Stimulated activated CD4-positive, alpha-beta T cell treated with anti-CD3 and anti-CD28 coated beads, Interleukin-15, amount 100 ng/mL, for 24 hours (primary cell): Measurements from ENCODE around the gene PRPF31.
"Not testable (repeated sequence)": the region's sequence is repeated elsewhere in the genome, so short reads cannot be mapped to it uniquely, and the experiment has no call there.

ENCODE experiments used
- DNase-seq: peaks from one replicate; pipeline ENCODE4 v3.0.0-alpha.2; 2020

PRPF31 gene, protein sequence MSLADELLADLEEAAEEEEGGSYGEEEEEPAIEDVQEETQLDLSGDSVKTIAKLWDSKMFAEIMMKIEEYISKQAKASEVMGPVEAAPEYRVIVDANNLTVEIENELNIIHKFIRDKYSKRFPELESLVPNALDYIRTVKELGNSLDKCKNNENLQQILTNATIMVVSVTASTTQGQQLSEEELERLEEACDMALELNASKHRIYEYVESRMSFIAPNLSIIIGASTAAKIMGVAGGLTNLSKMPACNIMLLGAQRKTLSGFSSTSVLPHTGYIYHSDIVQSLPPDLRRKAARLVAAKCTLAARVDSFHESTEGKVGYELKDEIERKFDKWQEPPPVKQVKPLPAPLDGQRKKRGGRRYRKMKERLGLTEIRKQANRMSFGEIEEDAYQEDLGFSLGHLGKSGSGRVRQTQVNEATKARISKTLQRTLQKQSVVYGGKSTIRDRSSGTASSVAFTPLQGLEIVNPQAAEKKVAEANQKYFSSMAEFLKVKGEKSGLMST

DNA sequence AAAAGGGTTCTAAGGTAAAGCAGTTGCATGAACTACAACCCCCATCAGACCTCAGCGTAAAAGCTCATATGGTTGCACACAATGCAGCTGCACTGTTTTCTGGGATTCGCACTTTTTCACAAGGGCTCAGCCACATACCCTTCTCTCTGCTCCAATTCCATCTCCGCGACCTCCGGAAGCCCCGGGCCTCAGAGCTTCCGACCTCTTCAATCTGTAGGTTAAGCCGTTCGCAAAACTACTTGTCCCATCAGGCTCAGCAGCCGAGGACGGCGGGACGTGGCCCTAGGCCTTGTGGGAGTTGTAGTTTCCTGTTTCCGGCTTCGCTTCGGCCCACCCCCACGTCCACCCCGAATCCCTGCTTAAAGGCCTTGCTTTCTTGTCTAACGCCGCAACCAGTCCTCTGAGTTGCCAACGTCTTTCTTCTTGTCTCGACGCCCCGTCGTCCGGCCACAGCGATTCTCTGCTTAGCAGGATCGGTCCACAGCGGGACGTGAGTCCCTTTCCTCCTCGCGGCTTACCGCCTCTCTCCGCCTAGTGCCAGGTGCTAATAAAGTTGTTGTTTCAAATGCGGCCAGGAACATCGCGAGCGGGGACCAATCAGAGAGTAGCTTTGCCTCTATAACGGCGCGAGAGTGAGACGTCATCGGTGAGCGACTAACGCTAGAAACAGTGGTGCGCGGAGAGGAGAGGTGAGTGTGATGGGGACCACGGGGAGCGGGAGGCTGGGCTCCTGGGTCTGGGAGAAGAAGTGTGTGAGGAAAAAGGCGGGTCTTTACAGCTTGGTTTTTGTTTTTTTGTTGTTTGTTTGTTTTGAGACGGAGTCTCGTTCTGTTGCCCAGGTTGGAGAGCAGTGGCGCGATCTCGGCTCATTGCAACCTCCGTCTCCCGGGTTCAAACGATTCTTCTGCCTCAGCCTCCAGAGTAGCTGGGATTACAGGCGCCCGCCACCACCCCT lies at the start of gene PRPF31, which contains the start of gene TFPT:
TSS of gene PRPF31 (plus strand) at position 646 of the 955 bp plus-strand sequence. CDS start 2,525 bp downstream, outside the sequence.
TSS of gene TFPT (minus strand) at position 549 of the 955 bp plus-strand sequence. CDS start at position 161, 388 bp downstream.
- peak; percentile 97 for DNase-seq

DNA sequence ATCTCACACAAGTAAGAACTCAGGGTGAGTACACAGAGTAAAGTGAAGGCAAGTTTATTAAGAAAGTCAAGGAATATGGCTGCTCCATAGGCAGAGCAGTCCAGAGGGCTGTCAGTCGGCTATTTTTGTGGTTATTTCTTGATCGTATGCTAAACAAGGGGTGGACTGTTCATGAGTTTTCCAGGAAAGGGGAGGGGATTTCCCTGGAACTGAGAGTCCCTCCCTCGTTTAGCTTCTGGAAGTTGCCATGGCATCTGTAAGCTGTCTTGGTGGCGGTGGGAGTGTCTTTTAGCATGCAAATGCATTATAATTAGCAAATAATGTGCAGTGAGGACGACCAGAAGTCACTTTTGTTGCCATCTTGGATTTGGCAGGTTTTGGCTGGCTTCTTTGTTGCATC lies 46.1 kb upstream of the PRPF31 start:
- no peak for DNase-seq

DNA sequence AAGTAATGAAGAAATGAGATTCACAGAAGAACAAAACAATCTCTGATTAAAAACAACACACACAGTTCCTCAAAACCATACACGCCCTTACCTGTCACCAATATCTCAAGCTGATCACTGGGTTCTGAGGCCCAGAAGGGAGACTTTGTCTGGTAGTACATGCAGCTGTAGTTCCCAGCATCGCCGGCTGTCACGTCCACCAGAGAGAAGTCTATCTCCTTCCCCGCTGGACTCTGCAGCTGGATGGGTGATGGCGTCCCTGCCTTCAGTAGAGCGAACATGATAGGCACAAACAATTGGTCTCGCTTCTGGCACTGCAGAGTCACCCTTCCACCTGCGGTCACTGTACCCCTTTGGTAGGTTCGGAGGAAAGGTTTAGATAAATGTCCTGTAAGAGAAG lies 41.7 kb upstream of the PRPF31 start:
- no peak for DNase-seq

DNA sequence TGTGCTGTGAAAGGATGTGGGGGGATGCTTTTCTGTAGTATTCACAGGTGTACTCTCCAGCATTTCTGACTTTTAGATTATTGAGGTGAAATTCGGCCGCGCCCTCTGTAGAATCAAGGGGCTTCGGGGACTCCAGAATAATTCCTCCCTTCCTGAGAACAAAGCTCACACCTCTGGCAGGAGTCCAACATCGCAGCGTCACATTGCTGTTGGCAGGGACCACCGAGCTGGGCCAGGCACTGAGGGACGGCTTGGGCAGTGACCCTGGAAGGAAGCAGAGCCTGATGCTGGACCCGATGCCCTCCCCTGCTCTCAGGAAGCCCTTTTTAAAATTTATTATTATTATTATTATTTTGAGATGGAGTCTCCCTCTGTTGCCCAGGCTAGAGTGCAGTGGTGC lies 40.7 kb upstream of the PRPF31 start:
- DNase-seq: no peak

DNA sequence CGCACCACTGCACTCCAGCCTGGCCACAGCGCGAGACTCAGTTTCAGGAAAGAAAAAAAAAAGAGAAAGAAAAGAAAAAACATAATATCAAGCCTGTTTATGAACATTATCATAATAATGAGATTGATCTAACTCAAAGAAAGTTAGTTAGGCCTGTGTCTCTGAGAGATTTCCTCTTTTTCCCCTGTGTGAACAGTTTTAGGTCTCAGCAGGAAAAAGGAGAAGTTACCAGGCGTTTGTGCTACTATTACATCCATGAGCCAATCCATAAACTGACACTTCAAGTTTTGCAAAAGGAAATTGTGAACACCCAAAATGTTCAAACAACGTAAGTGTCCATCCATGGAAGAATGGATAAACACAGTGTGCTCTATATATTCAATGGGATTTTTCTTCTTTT lies 38.2 kb upstream of the PRPF31 start:
- DNase-seq: no peak

DNA sequence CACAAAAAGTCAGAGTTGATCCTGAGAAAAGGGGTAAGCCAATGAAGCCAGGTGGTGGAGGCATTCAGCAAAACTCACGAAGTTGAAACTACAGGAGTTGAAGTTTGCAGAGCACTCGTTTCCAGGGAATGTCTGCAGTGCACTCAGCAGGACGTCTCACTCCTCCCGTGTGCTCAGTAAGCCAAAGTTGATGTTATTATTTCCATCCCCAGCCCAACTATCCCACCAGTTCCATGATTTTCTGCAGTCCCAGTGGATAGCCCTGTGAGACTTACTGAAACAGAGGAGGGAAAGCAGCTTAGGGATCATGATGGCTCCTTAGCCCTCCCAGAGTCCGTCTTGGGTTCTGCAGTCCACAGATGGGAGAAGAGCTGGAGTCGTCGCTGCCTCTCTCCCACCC lies 34.5 kb upstream of the PRPF31 start, which contains the start of gene TARM1:
TSS of gene TARM1 (minus strand) at position 334 of the 400 bp plus-strand sequence. CDS start at position 309, 25 bp downstream.
- no peak for DNase-seq

DNA sequence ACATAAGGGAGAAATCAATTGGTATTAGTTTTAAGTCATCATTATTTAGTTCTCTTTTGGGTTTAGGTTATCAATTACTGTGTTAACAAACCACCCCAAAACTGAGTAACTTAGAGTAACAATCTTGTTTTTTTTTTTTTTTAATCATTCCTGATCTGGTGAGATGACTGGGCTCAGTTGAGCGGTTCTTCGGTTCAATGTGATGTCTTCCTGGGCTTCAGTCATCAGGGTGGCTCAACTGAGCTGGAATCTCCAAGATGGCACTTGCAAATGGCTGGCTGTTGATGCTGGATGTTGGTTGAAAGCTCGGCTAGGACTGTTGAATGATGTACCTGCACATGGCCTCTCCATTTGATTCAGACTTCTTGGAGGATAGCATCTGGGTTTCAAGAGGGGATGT lies 31.1 kb upstream of the PRPF31 start:
- no peak for DNase-seq

DNA sequence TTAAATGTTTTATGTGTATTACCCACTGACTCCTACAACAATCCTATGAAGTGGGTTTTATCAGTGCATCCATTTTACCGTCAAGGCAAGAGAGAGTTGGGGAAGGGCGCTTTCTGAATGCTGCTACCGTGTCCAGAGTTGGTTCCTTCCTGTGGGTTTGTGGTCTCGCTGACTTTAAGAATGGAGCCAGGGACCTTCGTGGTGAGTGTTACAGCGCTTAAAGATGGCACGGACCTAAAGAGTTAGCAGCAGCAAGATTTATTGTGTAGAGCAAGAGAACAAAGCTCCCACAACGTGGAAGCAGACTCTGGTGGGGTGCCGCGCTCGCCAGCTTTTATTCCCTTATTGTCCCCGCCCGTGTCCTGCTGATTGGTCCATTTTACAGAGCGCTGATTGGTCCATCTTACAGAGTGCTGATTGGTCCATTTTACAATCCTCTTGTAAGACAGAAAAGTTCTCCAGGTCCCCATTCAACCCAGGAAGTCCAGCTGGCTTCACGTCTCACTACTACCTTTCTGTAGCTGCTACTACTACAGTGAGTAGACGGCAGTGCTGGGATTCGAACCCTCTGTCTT lies 21.0 kb upstream of the PRPF31 start:
- no peak for DNase-seq

DNA sequence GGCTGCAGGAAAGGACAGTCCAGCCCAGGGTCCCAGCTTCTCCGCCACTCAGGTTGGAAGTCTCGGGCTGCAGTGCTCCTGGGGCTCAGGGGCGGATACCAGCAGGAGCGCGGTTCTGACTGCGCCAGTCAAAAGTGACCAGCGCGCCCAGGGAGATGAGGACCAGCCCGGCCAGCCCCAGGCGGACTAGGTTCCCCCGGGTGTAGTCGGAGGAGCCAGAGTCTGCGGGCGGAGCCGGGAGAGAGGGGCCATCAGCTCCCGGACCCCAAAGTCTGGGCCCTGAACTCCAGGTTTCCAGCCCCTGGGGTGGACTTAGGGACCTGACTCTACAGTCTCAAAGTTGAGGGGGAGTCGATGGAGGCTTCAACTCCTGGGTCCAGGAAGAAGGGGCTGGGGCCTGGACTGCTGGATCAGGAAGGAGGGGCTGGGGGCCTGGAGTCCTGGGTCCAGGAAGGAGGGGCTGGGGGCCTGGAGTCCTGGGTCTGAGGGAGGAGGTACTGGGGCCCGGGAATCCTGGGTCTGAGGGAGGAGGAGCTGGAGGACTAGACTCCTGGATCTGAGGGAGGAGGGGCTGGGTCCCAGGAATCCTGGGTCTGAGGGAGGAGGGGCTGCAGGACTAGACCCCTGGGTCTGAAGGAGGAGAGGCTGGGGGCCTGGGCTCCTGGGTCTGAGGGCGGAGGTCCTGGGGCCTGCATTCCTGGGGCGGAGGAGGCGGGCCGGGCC lies 20.3 kb upstream of the PRPF31 start:
- DNase-seq: no peak

DNA sequence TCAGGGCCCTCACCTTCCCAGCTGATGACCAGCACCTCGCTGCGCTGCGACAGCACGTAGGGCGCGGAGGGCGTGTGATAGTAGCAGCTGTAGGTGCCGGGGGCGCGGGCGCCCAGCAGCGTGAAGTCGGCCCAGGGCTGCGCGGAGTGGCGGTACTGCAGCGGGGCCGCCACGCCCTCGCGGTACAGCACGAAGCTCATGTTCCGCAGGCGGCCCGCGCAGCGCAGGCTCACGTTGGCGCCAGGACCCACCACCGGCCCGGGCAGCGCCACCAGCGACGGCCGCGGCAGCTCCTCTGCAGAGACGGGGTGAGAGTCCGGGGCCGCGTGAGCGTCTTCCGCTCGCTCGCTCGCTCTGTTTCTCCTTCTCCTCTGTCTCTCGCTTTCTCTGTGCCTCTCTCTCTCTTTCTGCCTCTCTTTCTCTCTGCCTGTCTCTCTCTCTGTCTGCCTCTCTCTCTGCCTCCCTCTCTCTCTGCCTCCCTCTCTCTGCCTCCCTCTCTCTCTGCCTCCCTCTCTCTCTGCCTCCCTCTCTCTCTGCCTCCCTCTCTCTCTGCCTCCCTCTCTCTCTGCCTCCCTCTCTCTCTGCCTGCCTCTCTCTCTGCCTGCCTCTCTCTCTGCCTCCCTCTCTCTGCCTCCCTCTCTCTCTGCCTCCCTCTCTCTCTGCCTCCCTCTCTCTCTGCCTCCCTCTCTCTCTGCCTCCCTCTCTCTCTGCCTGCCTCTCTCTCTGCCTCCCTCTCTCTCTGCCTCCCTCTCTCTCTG lies 19.5 kb upstream of the PRPF31 start:
- DNase-seq: peak; percentile 65

DNA sequence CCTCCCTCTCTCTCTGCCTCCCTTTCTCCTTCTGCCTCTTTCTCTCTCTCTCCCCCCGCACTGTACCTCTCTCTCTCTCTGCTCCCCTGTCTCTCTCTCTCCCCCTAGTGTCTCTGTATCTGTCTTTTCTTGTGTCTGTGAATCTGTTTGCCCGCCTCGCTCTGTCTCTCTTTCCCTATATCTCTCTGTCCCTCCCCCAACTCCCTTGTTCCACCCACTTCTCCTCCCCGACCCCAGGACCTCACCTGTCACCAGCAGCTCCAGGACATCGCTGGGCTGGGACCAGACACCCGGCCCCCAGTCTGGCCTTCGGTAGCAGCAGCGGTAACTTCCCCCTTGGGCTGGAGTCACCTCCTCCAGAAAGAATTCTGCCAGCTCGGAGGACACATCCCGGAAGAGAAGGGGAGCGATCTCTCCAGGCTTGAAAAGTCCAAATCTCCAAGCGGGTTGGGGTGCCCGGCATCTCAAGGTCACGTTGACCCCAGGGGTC lies 18.9 kb upstream of the PRPF31 start:
- DNase-seq: peak; percentile 16

DNA sequence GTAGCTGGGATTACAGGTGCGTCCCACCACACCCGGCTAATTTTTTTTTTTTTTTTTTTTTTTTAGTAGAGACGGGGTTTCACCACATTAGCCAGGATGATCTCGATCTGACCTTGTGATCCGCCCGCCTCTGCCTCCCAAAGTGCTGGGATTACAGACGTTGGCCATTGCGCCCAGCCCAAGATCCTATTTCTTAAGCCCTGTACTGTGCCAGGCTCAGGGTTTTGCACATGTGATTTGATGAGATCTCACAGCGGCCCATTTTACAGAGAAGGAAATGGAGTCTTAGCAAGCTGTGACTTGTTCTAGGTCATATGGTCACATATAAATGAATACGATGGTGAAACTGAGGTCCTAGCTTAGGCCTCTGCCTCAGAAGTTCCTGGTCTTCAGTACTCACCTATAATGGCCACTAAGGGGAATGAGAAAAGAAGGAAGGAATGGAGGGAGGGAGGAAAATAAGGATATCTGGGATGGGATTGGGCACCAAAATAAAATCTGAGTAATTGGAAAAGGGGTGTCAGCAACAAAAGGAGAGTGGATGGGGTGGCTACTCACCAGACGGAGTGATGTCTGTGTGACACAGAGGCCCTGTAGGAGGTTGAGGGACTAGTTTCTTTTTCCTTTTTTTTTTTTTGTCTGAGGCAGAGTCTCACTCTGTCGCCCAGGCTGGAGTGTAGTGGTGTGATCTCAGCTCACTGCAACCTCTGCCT lies 16.2 kb upstream of the PRPF31 start:
- no peak for DNase-seq

DNA sequence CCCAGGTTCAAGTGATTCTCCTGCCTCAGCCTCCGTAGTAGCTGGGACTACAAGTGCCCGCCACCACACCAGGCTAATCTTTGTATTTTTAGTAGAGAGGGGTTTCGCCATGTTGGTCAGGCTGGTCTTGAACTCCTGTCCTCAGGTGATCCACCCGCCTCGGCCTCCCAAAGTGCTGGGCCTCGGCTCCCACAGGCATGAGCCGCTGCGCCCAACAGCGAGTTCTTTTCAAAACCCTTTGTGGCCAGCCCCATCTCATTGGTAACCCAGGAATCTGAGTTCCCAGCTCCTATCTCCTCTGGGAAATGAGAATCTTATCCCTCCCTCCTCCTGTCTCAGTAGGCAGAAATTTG lies 15.7 kb upstream of the PRPF31 start:
- not testable (repeated sequence) for DNase-seq

DNA sequence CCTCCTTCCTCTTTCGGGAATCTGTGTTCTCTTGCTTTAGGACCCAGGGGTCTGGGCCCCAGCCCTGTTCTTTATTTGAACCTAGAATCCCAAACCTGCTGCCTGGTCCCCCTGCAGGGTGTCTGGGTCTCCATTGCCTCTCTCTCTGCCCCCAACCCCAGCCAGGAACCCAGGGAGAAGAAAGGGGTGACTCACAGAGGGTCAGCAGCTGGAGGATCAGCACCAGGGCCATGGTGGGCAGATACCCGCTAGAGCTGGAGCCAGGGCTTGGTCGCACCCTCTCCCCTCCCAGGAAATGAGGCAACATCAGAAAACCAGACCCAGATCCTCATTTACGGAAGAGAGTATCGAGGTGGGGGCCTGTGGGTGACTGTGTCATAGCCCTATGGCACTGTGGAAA lies 15.0 kb upstream of the PRPF31 start, which contains the start of gene OSCAR:
TSS of gene OSCAR (minus strand) at position 243 of the 400 bp plus-strand sequence. CDS start at position 232, 11 bp downstream.
- DNase-seq: no peak

DNA sequence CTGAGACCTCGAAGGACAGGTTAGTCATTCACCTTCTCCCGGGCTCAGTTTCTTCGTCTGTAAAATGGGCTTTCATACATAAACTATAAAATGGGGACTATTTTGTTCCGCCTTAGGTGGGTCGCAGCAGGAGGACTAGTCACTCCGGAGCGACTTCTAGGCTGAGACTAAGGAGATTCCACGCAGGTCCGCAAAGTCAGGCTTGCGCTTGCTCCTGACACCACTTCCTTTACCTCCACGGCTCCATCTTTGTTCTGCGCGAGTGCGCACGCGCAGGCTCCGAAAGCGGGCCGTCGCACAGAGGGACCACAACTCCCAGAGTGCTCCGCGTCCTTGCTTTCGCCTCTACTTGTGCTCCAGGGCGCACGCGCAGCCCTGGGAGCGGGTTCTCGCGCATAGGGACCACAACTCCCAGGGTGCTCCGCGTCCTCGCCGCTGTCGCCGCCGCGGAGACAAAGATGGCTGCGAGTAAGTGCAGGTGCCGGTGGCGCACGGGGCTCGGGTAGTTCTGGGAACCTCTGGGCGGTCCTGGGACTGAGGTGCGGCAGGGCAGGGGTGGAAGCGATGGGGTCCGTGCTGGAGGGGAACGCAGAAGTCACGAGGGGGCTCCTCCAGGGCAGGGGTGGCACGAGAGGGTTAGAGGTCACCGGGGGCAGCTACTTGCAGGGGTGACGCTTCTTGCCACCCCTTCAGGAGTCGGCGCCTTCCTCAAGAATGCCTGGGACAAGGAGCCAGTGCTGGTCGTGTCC lies 13.0 kb upstream of the PRPF31 start, which contains the start of gene NDUFA3:
TSS of gene NDUFA3 (plus strand) at position 435 of the 749 bp plus-strand sequence. CDS start at position 459, 24 bp downstream.
- DNase-seq: peak; percentile 97

DNA sequence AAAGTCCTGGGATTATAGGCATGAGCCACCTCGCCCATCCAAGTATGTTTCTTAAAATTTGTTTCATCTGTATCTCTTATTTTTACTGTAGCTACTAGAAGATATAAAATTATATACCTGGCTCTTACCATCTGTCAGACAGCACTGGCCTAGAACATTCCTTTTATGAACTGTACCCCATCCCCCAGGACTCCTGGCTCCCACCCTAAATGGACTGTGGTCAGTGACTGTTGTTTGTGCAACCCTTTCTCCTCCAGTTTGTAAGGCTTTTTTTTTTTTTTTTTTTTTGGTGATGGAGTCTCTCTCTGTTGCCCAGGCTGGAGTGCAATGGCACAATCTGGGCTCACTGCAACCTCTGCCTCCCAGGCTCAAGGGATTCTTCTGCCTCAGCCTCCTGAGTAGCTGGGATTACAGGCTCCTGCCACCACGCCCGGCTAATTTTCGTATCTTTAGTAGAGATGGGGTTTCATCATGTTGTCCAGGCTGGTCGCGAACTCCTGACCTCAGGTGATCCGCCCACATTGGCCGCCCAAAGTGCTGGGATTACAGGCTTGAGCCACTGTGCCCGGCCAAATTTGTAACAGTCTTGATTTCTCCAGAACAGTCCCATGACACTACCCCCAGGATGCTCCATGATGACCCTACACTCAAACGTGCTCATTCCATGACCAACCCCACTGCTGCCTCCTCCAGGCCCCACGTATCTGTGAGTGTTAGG lies 10.4 kb upstream of the PRPF31 start:
- DNase-seq: no peak

DNA sequence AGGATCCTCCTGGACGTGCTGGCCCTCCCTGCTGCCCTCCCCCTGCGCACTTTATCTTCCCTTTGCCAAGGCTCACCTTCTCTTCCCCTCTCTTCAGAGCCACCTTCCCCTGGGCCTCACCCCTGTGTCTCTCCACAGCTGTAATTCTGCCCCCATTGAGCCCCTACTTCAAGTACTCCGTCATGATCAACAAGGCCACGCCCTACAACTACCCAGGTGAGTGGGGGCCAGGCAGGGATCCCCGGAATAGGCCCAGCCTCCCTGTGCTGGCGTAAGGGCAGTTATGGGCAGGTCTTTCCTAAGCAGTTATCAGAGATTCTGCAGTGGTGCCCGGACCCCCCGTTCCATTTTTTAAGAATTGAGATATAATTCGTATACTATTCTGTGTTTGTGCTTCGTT lies 9.8 kb upstream of the PRPF31 start:
- DNase-seq: no peak

DNA sequence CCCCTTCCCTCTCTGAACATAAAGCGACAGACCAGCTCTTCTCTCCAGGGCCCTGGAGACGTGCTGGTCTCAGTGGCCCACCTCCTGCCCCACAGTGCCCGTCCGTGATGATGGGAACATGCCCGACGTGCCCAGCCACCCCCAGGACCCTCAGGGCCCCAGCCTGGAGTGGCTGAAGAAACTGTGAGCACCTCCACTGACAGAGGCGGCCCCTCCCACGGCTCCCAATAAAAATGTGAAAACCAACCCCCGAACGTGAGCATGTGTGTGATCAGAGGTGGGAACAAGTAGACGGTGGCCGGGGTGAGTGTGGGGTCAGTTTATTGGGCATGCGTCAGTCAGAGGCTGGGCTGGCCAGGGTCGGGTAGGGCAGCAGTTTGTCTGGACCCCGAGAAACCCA lies 8.8 kb upstream of the PRPF31 start:
- DNase-seq: no peak
